Osteoblast (primary cell): ENCODE data around the gene IQCE. TPM values are rescaled to one million over a fixed set of nuclear protein-coding genes. Genes with fewer than 3 reads are reported as not detected.

Experiments
- DNase-seq: peaks from one replicate; pipeline ENCODE4 v3.0.0; 2011; ENCODE audit warnings: low spot score, mixed read lengths; ENCODE audit not compliant: insufficient read length; ENCODE audit errors: missing footprints
- H2AFZ ChIP-seq: 2 replicates; pipeline ENCODE4 v1.6.0; 2011; ENCODE audit warnings: mild to moderate bottlenecking, low read length
- H3K27ac ChIP-seq: 2 replicates; pipeline ENCODE4 v1.5.1; 2011; ENCODE audit warnings: mild to moderate bottlenecking, low read depth, low read length, moderate library complexity
- H3K27me3 ChIP-seq: 2 replicates; pipeline ENCODE4 v1.6.0; 2012; ENCODE audit warnings: mild to moderate bottlenecking, control low read depth, inconsistent platforms, low read length, moderate library complexity; ENCODE audit not compliant: insufficient read depth
- H3K36me3 ChIP-seq: 2 replicates; pipeline ENCODE4 v1.5.1; 2011; ENCODE audit warnings: mild to moderate bottlenecking, low read length, control low read depth, moderate library complexity; ENCODE audit not compliant: insufficient read depth
- H3K4me1 ChIP-seq: 2 replicates; pipeline ENCODE4 v1.5.1; 2011; ENCODE audit warnings: mild to moderate bottlenecking, low read length, control low read depth, moderate library complexity; ENCODE audit not compliant: insufficient read depth
- H3K4me2 ChIP-seq: 2 replicates; pipeline ENCODE4 v1.6.0; 2011; ENCODE audit warnings: mild to moderate bottlenecking, low read length; ENCODE audit not compliant: insufficient read depth
- H3K4me3 ChIP-seq: fragments of 200-600 bp; sonication (generic); 3 replicates; pipeline ENCODE4 v1.5.1; 2012; ENCODE audit warnings: mild to moderate bottlenecking, low read length, inconsistent platforms; ENCODE audit not compliant: insufficient read depth
- H3K79me2 ChIP-seq: 2 replicates; pipeline ENCODE4 v1.6.0; 2012; ENCODE audit warnings: mild to moderate bottlenecking, low read length, control low read depth, inconsistent platforms; ENCODE audit not compliant: insufficient read depth
- H3K9me3 ChIP-seq: 2 replicates; pipeline ENCODE4 v1.5.1; 2011; ENCODE audit warnings: low read depth, low read length, control low read depth
- H4K20me1 ChIP-seq: 2 replicates; pipeline ENCODE4 v1.6.0; 2012; ENCODE audit warnings: mild to moderate bottlenecking, low read length, control low read depth; ENCODE audit not compliant: insufficient read depth
- CTCF ChIP-seq: IDR thresholded peaks from 2 replicates; pipeline ENCODE4 v1.5.1; 2011; ENCODE audit warnings: mild to moderate bottlenecking, low read depth, low read length, moderate library complexity; ENCODE audit errors: extremely low read depth
- total RNA-seq: library from RNA; depleted of rRNA; stranded (reverse); fragments of >200 nt; gene quantifications from 2 replicates; pipeline ENCODE4 v1.2.3, GENCODE V29; 2012

The IQCE gene
- total RNA-seq, 1 donor = 18.8 TPM

- H3K27me3 ChIP-seq = no peaks in the 10 kb centered on the region
- no peak overlapping the region for H3K27ac ChIP-seq
- no peak overlapping the region for H2AFZ ChIP-seq
- TF ChIP-seq CTCF = no peak
- no peak for DNase-seq
- H3K79me2 ChIP-seq = no peaks in the 10 kb centered on the region
- H3K4me1 ChIP-seq = peaks cover 23% of the 10 kb centered on the region
- no peak overlapping the region for H3K4me2 ChIP-seq
- H3K4me3 ChIP-seq = no peak overlapping the region
- no peaks in the 10 kb centered on the region for H4K20me1 ChIP-seq
- no peaks in the 10 kb centered on the region for H3K9me3 ChIP-seq
- H3K36me3 ChIP-seq = no peaks in the 10 kb centered on the region
Observed at GRCh38 chr7:2626498-2627117, 67.8 kb downstream of the IQCE start.

- TF ChIP-seq CTCF = no peak
- Histone ChIP-seq H3K27ac (no peak overlapping the region), H3K4me1 (peaks cover 25% of the 10 kb centered on the region), H3K27me3 (no peaks in the 10 kb centered on the region), H4K20me1 (peaks cover 3% of the 10 kb centered on the region), H2AFZ (no peak overlapping the region), H3K4me3 (no peak overlapping the region), H3K4me2 (no peak overlapping the region), H3K79me2 (peaks cover 6% of the 10 kb centered on the region), H3K36me3 (no peaks in the 10 kb centered on the region), H3K9me3 (no peaks in the 10 kb centered on the region)
- no peak for DNase-seq
Observed at GRCh38 chr7:2627258-2628129, 68.7 kb downstream of the IQCE start.

- Histone ChIP-seq H3K36me3 (no peaks in the 10 kb centered on the region), H3K4me2 (no peak overlapping the region), H3K9me3 (no peaks in the 10 kb centered on the region), H4K20me1 (peaks cover 4% of the 10 kb centered on the region), H2AFZ (no peak overlapping the region), H3K27me3 (no peaks in the 10 kb centered on the region), H3K4me3 (no peak overlapping the region), H3K27ac (no peak overlapping the region), H3K79me2 (peaks cover 9% of the 10 kb centered on the region), H3K4me1 (peaks cover 31% of the 10 kb centered on the region)
- DNase-seq = no peak
- no peak for TF ChIP-seq CTCF
Observed at GRCh38 chr7:2628130-2628482, 69.3 kb downstream of the IQCE start.

GRCh38 chr7:2628891-2629290 is 70.1 kb downstream of the IQCE start:
- Histone ChIP-seq H2AFZ (no peak overlapping the region), H3K79me2 (peaks cover 9% of the 10 kb centered on the region), H3K4me1 (peaks cover 39% of the 10 kb centered on the region), H3K27ac (no peak overlapping the region), H4K20me1 (peaks cover 9% of the 10 kb centered on the region), H3K4me3 (no peak overlapping the region), H3K9me3 (no peaks in the 10 kb centered on the region), H3K4me2 (no peak overlapping the region), H3K27me3 (no peaks in the 10 kb centered on the region), H3K36me3 (no peaks in the 10 kb centered on the region)
- no peak for TF ChIP-seq CTCF
- no peak for DNase-seq
